ENCODE results near the gene ARHGAP10.

The ARHGAP10 gene

DNA sequence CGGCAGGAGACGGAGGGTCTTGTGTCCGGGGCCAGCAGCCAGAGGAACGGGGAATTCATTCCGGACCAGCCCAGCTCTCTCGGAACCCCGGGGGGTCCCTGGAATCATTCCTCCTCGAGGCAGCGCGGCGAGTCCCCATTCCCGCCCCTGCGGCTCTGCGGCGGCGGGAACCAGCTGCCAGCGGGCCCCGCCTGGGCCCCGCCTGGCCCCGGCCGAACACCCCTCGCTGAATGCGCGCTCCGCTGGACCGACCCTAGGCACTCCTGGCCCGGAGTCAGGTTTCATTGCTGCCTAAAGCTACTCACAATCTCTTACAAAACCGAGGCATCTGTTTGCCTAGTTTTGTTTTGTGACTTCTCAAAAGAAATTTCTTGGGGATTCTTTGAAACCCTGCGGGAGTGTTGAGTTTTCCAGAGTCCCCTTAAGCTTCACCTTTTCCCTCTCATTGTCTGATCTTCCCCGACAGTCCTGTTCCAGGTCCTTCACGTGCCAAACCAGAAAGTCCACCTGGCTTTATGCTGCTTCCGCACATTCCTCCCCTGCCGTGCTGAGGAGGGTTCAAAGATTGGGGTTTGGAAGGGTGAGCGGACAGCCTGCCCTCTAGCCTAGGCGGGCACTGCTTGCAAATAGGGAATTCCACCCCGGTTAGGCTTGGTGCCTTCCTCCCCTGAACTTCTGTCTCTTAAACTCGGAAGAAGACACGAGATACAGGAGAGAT is 789 bp downstream of the ARHGAP10 start:
- DNase-seq (ENCODE audit: low read depth, low spot score): no peak

GRCh38 chr4:147733716-147734344 is 1.9 kb downstream of the ARHGAP10 start:
- no peak for DNase-seq (ENCODE audit: low read depth, low spot score)

GRCh38 chr4:147734496-147734895 is 2.6 kb downstream of the ARHGAP10 start:
- DNase-seq (ENCODE audit: low read depth, low spot score): no peak

GRCh38 chr4:147735413-147736301 is 3.8 kb downstream of the ARHGAP10 start:
- DNase-seq (ENCODE audit: low read depth, low spot score): no peak

DNA sequence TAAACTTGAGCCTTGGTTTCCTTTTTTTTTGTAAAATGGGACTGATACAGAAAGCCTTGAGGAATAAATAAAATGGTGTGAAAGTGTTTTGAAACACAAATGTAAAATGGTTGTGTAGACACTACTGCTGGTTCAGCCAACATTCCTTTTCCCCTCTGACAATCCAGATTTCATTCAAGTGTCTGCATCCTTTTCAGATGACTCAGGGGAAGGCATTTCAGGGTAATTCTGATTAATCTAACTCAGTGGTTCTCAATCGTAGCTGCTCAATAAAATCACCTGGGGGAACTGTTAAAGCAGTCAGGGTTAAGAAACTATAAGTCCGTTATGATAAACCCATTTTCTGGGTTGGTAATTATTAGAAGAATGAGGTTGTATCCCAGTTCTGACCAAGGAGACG is 4.6 kb downstream of the ARHGAP10 start:
- no peak for DNase-seq (ENCODE audit: low read depth, low spot score)

- peak; percentile 67 for DNase-seq (ENCODE audit: low read depth, low spot score)
These were observed 5.7 kb downstream of the ARHGAP10 start for GRCh38 chr4:147737623-147738022.

GRCh38 chr4:147739239-147739823 is 7.4 kb downstream of the ARHGAP10 start:
- no peak for DNase-seq (ENCODE audit: low read depth, low spot score)

DNA sequence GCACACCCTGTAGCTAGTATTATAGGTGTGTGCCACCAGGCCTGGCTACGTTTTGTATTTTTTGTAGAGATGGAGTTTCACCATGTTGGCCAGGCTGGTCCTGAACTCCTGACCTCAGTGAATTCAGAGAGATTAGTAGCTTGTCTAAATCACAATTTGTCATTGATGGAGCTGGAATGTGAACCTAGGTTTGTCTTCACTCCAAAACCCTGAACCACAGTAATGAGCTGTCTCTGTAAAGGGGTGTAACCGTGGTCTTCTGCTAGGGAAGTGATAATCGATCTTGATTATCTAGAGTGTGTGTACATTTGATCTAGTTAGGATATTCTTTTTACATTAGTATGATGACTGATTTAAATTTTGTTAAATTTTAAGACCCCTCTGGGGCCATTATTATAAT is 8.3 kb downstream of the ARHGAP10 start:
- no peak for DNase-seq (ENCODE audit: low read depth, low spot score)

GRCh38 chr4:147741190-147741788 is 9.4 kb downstream of the ARHGAP10 start:
- no peak for DNase-seq (ENCODE audit: low read depth, low spot score)

DNA sequence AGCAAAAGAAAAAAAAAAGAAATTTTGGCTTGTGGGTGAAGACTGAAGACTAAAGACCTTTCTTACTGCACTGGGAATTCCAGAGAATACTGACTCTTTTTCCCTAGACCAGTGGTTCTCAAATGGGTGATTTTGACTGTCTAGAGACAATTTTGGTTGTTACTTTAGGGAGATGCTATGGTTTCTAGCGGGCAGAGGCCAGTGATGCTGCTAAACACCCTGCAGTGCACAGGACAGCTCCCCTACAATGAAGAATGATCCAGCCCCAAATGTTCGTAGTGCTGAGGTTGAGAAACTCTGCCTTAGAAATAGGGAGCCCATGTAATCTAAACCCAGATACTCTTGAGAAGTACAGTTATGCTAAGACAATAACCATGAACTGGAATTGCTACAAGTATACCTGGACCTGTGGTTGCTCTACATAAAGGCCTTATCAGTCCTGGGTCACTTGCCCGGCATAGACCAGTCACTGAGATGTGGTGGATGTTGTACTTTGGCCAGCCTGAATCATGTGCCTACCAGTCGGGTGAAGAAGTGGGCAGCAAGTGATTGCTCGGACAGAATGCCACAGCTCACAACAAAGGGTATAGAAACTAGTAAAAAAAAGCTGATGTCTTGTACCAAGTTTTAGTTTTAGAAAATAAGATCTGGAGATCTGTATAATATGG is 16.0 kb downstream of the ARHGAP10 start:
- no peak for DNase-seq (ENCODE audit: low read depth, low spot score)

GRCh38 chr4:147749811-147750321 is 18.0 kb downstream of the ARHGAP10 start:
- DNase-seq (ENCODE audit: low read depth, low spot score): no peak

- no peak for DNase-seq (ENCODE audit: low read depth, low spot score)
These were observed 21.2 kb downstream of the ARHGAP10 start for GRCh38 chr4:147753047-147753446.

GRCh38 chr4:147754037-147754445 is 22.2 kb downstream of the ARHGAP10 start:
- no peak for DNase-seq (ENCODE audit: low read depth, low spot score)

DNA sequence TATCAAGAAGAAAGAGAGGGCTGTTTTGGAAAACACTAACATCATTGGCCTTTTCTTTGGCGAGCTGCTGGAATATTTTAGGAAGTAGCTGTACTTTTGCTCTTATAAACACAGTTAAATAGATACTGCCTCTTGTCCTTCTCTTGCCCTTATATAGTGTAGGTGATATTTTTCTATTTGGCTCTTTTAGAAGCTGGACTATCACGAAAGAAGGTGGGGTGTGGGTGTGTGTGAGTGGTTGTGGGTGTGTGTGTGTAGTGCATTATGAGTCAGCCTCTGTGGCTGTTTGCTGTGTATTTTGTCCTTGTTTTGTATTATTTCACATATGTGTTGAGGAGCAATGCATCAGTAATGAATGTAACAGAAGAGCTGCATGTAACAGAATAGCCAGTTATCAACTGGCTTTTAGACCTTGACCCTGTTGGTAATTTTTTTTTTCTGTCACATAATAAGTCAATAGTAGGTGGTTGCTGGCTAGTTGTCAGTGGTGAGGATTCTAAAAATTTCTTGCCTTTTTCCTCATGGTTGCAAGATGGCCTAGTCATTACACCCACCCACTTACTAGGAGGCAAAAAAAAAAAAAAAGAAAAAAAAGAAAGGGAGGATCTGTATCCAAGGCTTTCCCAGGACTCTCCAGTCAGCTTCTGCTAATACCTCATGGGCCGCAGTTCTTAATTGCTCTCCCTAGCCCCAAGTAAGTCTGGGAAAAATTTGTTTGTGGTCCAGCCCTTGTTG is 23.8 kb downstream of the ARHGAP10 start:
- no peak for DNase-seq (ENCODE audit: low read depth, low spot score)

DNA sequence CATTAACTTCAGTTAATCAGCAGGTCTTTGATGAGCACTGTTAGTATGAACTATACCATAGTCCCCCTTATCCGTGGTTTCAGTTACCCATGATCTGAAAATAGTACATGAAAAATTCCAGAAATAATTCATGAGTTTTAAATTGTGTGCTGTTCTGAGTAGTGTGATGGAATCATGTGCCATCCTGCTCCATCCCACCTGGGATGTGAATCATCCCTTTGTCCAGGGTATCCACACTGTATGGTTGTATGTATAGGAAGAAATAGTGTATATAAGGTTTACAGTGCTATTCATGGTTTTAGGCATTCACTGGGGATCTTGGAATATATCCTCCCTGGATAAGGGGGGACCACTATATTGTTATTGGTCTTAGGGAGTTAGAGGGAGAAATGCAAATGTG is 24.5 kb downstream of the ARHGAP10 start:
- no peak for DNase-seq (ENCODE audit: low read depth, low spot score)

- no peak for DNase-seq (ENCODE audit: low read depth, low spot score)
These were observed 28.3 kb downstream of the ARHGAP10 start for GRCh38 chr4:147760176-147760575.

GRCh38 chr4:147760695-147761094 is 28.8 kb downstream of the ARHGAP10 start:
- DNase-seq (ENCODE audit: low read depth, low spot score): no peak

DNA sequence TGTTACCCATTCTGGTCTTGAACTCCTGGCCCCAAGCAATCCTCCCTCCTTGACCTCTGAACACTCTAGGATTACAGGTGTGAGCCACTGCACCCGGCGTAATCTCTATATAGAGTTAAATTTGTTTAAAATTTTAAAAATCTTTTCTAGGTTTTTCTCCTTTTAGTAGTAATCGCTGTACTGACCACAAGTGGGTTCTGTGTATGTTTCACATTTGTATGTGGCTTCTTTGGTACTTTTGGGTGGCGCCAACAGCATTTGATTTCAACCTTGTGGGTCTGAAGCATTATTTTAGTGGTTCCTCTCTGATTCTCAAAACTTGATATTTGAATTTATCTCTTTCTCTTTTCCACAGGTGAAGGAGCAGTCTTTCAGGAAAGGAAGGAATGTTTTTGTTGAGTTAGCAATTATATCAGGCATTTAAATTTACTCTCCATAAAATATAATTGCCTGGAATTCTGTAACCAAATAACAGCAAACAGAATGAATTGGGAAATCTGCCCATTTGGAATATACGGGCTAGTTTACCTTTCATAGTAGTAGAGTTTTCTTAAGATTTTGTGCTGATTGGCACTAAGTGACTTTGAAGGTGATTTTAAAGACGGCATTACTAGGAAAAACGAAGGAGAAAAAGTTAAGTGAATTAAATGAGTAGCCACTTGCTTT is 29.5 kb downstream of the ARHGAP10 start:
- no peak for DNase-seq (ENCODE audit: low read depth, low spot score)

DNA sequence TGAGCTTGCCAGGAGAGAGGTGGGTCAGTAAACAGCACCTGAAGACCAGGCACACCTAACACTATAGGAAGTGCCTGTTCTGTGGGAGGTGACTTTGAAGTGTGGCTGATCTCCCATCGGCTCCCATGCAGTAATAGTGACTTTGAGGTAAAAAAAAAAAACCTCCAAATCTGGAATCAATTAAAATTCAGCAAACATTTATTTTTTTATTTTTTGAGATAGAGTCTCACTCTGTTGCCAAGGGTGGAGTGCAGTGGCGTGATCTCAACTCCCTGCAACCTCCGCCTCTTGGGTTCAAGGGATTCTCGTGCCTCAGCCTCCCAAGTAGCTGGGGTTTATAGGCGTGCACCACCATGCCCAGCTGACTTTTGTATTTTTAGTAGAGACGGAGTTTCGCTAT is 32.4 kb downstream of the ARHGAP10 start:
- DNase-seq (ENCODE audit: low read depth, low spot score): no peak

- DNase-seq (ENCODE audit: low read depth, low spot score): no peak
These were observed 33.2 kb downstream of the ARHGAP10 start for GRCh38 chr4:147765121-147765529.
